Left lung (tissue), 10 donors: ENCODE data around the gene ANKRD16. TPM values are rescaled to one million over a fixed set of nuclear protein-coding genes. Genes with fewer than 3 reads are reported as not detected.
"Not testable (repeated sequence)": the region's sequence is repeated elsewhere in the genome, so short reads cannot be mapped to it uniquely, and the experiment has no call there.

Source experiments
- ATAC-seq: fragments of 200-7000 bp; cut with Tn5 transposase; one replicate; pipeline ENCODE4 v1.9.1; 2020; ENCODE audit warnings: moderate library complexity
- DNase-seq, 4 donors: peaks; one replicate each; pipeline ENCODE4 v3.0.0-alpha.2; 2013 to 2020
- H3K27ac ChIP-seq, 2 donors: fragments of 200-600 bp; sonication (generic) in 1 of 2; one replicate each; pipeline versions ENCODE4 v1.5.0 to v1.8.0; 2020 to 2021
- H3K27me3 ChIP-seq, 2 donors: fragments of 200-600 bp; sonication (generic) in 1 of 2; one replicate each; pipeline versions ENCODE4 v1.5.0 to v1.8.0; 2020 to 2021
- H3K36me3 ChIP-seq, 2 donors: fragments of 200-600 bp; sonication (generic) in 1 of 2; one replicate each; pipeline versions ENCODE4 v1.5.0 to v1.8.0; 2020 to 2021
- H3K4me1 ChIP-seq, 2 donors: fragments of 200-600 bp; one replicate each; pipeline ENCODE4 v1.8.0; 2021
- H3K4me3 ChIP-seq, 2 donors: fragments of 200-600 bp; sonication (generic) in 1 of 2; one replicate each; pipeline versions ENCODE4 v1.5.0 to v1.8.0; 2020 to 2021; ENCODE audit warnings: mild to moderate bottlenecking in 1 of 2
- H3K9me3 ChIP-seq, 2 donors: fragments of 200-600 bp; sonication (generic) in 1 of 2; one replicate each; pipeline versions ENCODE4 v1.5.0 to v1.8.0; 2020 to 2021
- CTCF ChIP-seq, 2 donors: fragments of 200-600 bp; sonication (generic) in 1 of 2; IDR thresholded peaks; one replicate each; pipeline versions ENCODE4 v1.5.0 to v1.8.0; 2021; ENCODE audit warnings: antibody characterized with exemption in 2 of 2
- intact Hi-C, 2 donors: fragments of 100-400 bp; cut with DNase I; formaldehyde crosslinking; loops; one replicate each; pipeline versions ENCODE4 v1.11.2 to v1.14.2; 2022
- polyA plus RNA-seq, 6 donors: library from polyadenylated mRNA; unstranded; fragments of 120-200 nt; gene quantifications; one replicate each; pipeline ENCODE4 v1.2.1, GENCODE V29; 2013; ENCODE audit not compliant: insufficient read length in 6 of 6
- total RNA-seq, 2 donors: library from RNA; stranded (reverse); fragmentation: NEBNext Ultra II Directional; extraction: Animal tissue kit (Norgen Biotek cat#: 25700); gene quantifications; one replicate each; pipeline ENCODE4 v1.2.1, GENCODE V29; 2021
- donor health status: DM: no; HTN: yes; CAD: no.
- donor health status: DM: no; HTN: no; CAD: no.

ANKRD16 gene
- total and polyA plus RNA-seq, 8 donors, result 4.4 to 13.0 (median 11.7) TPM

- Histone ChIP-seq H3K27me3 (peaks cover 0 to 7% of the 10 kb centered on the region in 2 donors), H3K27ac (no peak overlapping the region), H3K36me3 (no peaks in the 10 kb centered on the region), H3K4me3 (no peak overlapping the region), H3K9me3 (no peaks in the 10 kb centered on the region), H3K4me1 (no peaks in the 10 kb centered on the region)
- ATAC-seq (no peak), DNase-seq (peak in 1 of 4 donors; percentile 27)
- no peak for TF ChIP-seq CTCF (IDR thresholded peaks at IDR 0.05)
- intact Hi-C loops, result no loop called here
Measured at GRCh38 chr10:5840314-5841307, 49.1 kb downstream of the ANKRD16 start.

- DNase-seq, H3K4me1 ChIP-seq, intact Hi-C loops, H3K27me3 ChIP-seq, H3K27ac ChIP-seq, H3K9me3 ChIP-seq, H3K4me3 ChIP-seq, ATAC-seq, H3K36me3 ChIP-seq: not testable (repeated sequence)
Measured at GRCh38 chr10:5836181-5836580, 53.5 kb downstream of the ANKRD16 start.

- ATAC-seq (no peak), DNase-seq (peak in 2 of 4 donors; percentile 2 to 31)
- Histone ChIP-seq H3K9me3 (no peaks in the 10 kb centered on the region), H3K27ac (no peak overlapping the region), H3K4me3 (no peak overlapping the region), H3K36me3 (no peaks in the 10 kb centered on the region), H3K4me1 (no peaks in the 10 kb centered on the region), H3K27me3 (peaks cover 0 to under 1% of the 10 kb centered on the region in 2 donors)
- intact Hi-C loops, result no loop called here
- no peak for TF ChIP-seq CTCF (IDR thresholded peaks at IDR 0.05)
Measured at GRCh38 chr10:5835446-5836095, 54.1 kb downstream of the ANKRD16 start.

GRCh38 chr10:5833814-5834213 lies 55.9 kb downstream of the ANKRD16 start:
- H3K27me3 ChIP-seq, result no peaks in the 10 kb centered on the region
- intact Hi-C loops, result no loop called here

GRCh38 chr10:5832946-5833345 lies 56.7 kb downstream of the ANKRD16 start:
- peak; percentile 81 for ATAC-seq

More at GRCh38 chr10:5833814-5834213, 55.9 kb downstream of the ANKRD16 start:
- no peak for ATAC-seq
- Histone ChIP-seq H3K9me3 (no peaks in the 10 kb centered on the region), H3K4me3 (no peak overlapping the region), H3K27ac (no peak overlapping the region), H3K4me1 (no peaks in the 10 kb centered on the region), H3K36me3 (no peaks in the 10 kb centered on the region)
- DNase-seq, result peak in 1 of 4 donors; percentile 8
- no peak for TF ChIP-seq CTCF (IDR thresholded peaks at IDR 0.05)

More at GRCh38 chr10:5832946-5833345, 56.7 kb downstream of the ANKRD16 start:
- DNase-seq, result peak in 1 of 4 donors; percentile 67
- no peaks in the 10 kb centered on the region for H3K4me1 ChIP-seq
- no peaks in the 10 kb centered on the region for H3K9me3 ChIP-seq
- TF ChIP-seq CTCF (IDR thresholded peaks at IDR 0.05), result no peak
- no peaks in the 10 kb centered on the region for H3K27me3 ChIP-seq
- no peaks in the 10 kb centered on the region for H3K36me3 ChIP-seq
- intact Hi-C loops, result no loop called here
- H3K27ac ChIP-seq, result no peak overlapping the region
- H3K4me3 ChIP-seq, result no peak overlapping the region
